HepG2 (cell line): Measurements from ENCODE around the gene RSAD2. TPM values are rescaled to one million over a fixed set of nuclear protein-coding genes. Genes with fewer than 3 reads are reported as not detected.

Experiments used
- CHD4 ChIP-seq: fragments of 200-600 bp; sonication (generic); IDR thresholded peaks from 2 replicates; pipeline ENCODE4 v1.7.0; 2017; ENCODE audit warnings: mild to moderate bottlenecking, low read length, borderline replicate concordance
- EHMT2 ChIP-seq: fragments of 200-600 bp; sonication (generic); IDR thresholded peaks from 2 replicates; pipeline ENCODE4 v1.7.0; 2017; ENCODE audit warnings: antibody characterized with exemption, low read depth, low read length, borderline replicate concordance
- HNRNPL ChIP-seq: fragments of 200-400 bp; formaldehyde crosslinking; IDR thresholded peaks from 2 replicates; pipeline ENCODE4 v1.6.1; 2017; ENCODE audit warnings: mild to moderate bottlenecking, low read depth, low read length
- LRRFIP1 ChIP-seq: sonication (generic); formaldehyde crosslinking; conservative IDR thresholded peaks from 2 replicates; pipeline ENCODE4 v1.4.0; 2020; ENCODE audit warnings: missing genetic modification reagents
- MLXIP ChIP-seq: sonication (generic); formaldehyde crosslinking; IDR thresholded peaks from 2 replicates; pipeline ENCODE4 v1.9.0; 2021; ENCODE audit warnings: missing genetic modification reagents, borderline replicate concordance
- NFIB ChIP-seq: sonication (generic); formaldehyde crosslinking; IDR thresholded peaks from 2 replicates; pipeline ENCODE4 v1.9.0; 2021; ENCODE audit warnings: missing genetic modification reagents, mild to moderate bottlenecking, borderline replicate concordance
- PCBP1 ChIP-seq: fragments of 200-400 bp; formaldehyde crosslinking; IDR thresholded peaks from 2 replicates; pipeline ENCODE4 v1.6.1; 2017; ENCODE audit warnings: mild to moderate bottlenecking, low read depth, low read length, borderline replicate concordance
- POLR2A ChIP-seq, 2 experiments: IDR thresholded peaks; 2 replicates each; pipeline ENCODE4 v1.6.1; 2011; ENCODE audit warnings: low read depth in 2 of 2, low read length in 2 of 2, mild to moderate bottlenecking in 1 of 2, moderate library complexity in 1 of 2; ENCODE audit not compliant: insufficient read depth in 1 of 2
- SATB2 ChIP-seq: sonication (generic); formaldehyde crosslinking; IDR thresholded peaks from 2 replicates; pipeline ENCODE4 v1.5.0; 2020; ENCODE audit warnings: missing genetic modification reagents
- SMARCC2 ChIP-seq: fragments of 450-650 bp; IDR thresholded peaks from 2 replicates; pipeline ENCODE4 v1.6.1; 2017; ENCODE audit warnings: antibody characterized with exemption, mild to moderate bottlenecking
- SP1 ChIP-seq, 2 experiments: fragments of 450-650 bp in 1 of 2; sonication (generic) in 1 of 2; formaldehyde crosslinking in 1 of 2; IDR thresholded peaks; 2 replicates each; pipeline versions ENCODE4 v1.4.0 to v1.6.1; 2016 to 2020; ENCODE audit warnings: missing genetic modification reagents in 1 of 2
- ZFP1 ChIP-seq: IDR thresholded peaks from 2 replicates; pipeline ENCODE4 v1.6.1; 2016
- ZFP91 ChIP-seq: sonication (generic); formaldehyde crosslinking; IDR thresholded peaks from 2 replicates; pipeline ENCODE4 v1.9.0; 2022; ENCODE audit warnings: missing genetic modification reagents, mild to moderate bottlenecking, borderline replicate concordance
- ZNF142 ChIP-seq: sonication (generic); formaldehyde crosslinking; IDR thresholded peaks from 2 replicates; pipeline ENCODE4 v1.4.0; 2020; ENCODE audit warnings: missing genetic modification reagents
- ZNF740 ChIP-seq: sonication (generic); formaldehyde crosslinking; IDR thresholded peaks from 2 replicates; pipeline ENCODE4 v1.4.0; 2020; ENCODE audit warnings: missing genetic modification reagents
- ZSCAN22 ChIP-seq: sonication (generic); formaldehyde crosslinking; IDR thresholded peaks from 2 replicates; pipeline ENCODE4 v1.4.0; 2020; ENCODE audit warnings: mild to moderate bottlenecking, missing genetic modification reagents
- polyA plus RNA-seq, 8 experiments: library from polyadenylated mRNA; depleted of rRNA in 3 of 8; stranded (reverse) in 7 of 8; unstranded in 1 of 8; fragments of >200 nt; fragmentation: Illumina TruSeq in 4 of 8; extraction: Trizol in 4 of 8; gene quantifications; 2 replicates each; pipeline versions ENCODE4 v1.2.1 to v1.2.3, GENCODE V29; 2011 to 2016; ENCODE audit warnings: low read depth in 4 of 8, missing spikeins in 1 of 8, mixed read lengths in 1 of 8; ENCODE audit not compliant: insufficient read depth in 1 of 8
- total RNA-seq, 5 experiments: library from RNA; depleted of rRNA; stranded (reverse); fragments of >200 nt; fragmentation: Illumina TruSeq; extraction: Trizol; gene quantifications; 2 replicates each; pipeline ENCODE4 v1.2.3, GENCODE V29; 2016; ENCODE audit warnings: low read depth in 1 of 5

Gene RSAD2
- total and polyA plus RNA-seq, 2 of the 13 experiments (the other 11 are each of a cell fraction or from before 2014, with no cell fraction given), result 0.11 TPM; not detected in 1

GRCh38 chr2:6917071-6917760, 39.6 kb downstream of the RSAD2 start, which contains the start of gene RNF144A (continued):
- TF ChIP-seq ZNF740 (CRISPR knock-in tag) (no peak), LRRFIP1 (CRISPR knock-in tag) (no peak), NFIB (CRISPR knock-in tag) (no peak), SATB2 (CRISPR knock-in tag) (peak; percentile 37; the same call in 1 of the 2 replicates), MLXIP (CRISPR knock-in tag) (no peak), ZSCAN22 (CRISPR knock-in tag) (no peak), ZFP1 (CRISPR knock-in tag) (no peak), SP1 (IDR thresholded peaks at IDR 0.05) (no peak), SP1 (CRISPR knock-in tag; IDR thresholded peaks at IDR 0.05) (no peak), CHD4 (no peak), SMARCC2 (no peak), ZNF142 (no peak), ZFP91 (no peak), PCBP1 (no peak), HNRNPL (no peak), EHMT2 (no peak), POLR2A (IDR thresholded peaks at IDR 0.05; ENCODE audit: insufficient read depth in 1 of 2, low read depth in 2 of 2, low read length in 2 of 2) (peak in 1 of 2 experiments; percentile 6; a peak in 2 of 4 replicates)
